B cell (primary cell): ENCODE results near the gene TJP3.

Source experiments
- CTCF ChIP-seq: fragments of 200-600 bp; IDR thresholded peaks from one replicate; pipeline ENCODE4 v1.8.0; 2022; ENCODE audit warnings: antibody characterized with exemption, mild to moderate bottlenecking
- EZH2 ChIP-seq: IDR thresholded peaks from 2 replicates; pipeline ENCODE4 v1.6.1; 2012; ENCODE audit warnings: borderline replicate concordance, low read depth, mild to moderate bottlenecking, moderate library complexity, low read length; ENCODE audit not compliant: insufficient read depth, poor library complexity, severe bottlenecking

GRCh38 chr19:3782330-3782729, 74.1 kb downstream of the TJP3 start:
- no peak for TF ChIP-seq CTCF
- no peak for TF ChIP-seq EZH2
